ENCODE results near the gene SGK1.
"Not testable (repeated sequence)": the region's sequence is repeated elsewhere in the genome, so short reads cannot be mapped to it uniquely, and the experiment has no call there.

SGK1 gene

DNA sequence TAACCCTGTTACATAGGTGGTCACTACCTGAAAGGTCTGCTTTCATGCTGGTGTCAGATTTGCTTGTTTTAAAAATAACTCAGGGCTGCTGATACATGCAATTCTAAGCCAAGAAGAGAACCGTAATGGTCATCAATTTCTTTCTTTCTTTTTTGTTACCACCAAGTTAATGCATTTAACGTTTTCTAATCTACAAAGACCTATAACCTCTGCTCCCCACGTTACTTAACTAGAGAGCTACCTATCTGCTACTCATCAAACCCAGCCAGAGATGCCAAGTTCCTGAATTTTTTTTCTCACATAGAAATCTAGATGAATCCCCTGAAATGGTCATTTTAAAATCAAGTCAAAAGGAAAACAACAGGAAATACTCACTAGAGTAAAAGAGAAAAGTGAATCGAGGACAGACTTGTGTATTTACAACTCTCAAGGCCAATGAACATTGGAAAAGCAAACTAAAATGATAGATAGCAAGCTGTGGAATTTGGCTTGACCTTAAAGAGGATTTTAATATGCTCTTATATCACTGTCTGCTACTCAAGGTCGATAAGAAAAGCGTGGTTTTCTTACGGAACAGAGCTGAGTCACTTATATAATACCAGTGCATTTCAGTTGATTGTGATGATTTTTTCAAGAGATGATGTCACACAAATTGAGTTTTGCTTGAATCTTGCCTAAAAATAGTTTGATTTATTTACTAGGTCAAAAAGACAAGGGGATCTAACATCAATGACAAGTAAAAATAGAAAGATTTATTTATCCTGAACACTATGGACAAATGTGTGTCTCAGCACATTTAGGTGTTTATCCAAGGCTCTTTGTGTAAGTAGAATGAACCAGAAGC is 67.9 kb downstream of the SGK1 start:
- DNase-seq = no peak

DNA sequence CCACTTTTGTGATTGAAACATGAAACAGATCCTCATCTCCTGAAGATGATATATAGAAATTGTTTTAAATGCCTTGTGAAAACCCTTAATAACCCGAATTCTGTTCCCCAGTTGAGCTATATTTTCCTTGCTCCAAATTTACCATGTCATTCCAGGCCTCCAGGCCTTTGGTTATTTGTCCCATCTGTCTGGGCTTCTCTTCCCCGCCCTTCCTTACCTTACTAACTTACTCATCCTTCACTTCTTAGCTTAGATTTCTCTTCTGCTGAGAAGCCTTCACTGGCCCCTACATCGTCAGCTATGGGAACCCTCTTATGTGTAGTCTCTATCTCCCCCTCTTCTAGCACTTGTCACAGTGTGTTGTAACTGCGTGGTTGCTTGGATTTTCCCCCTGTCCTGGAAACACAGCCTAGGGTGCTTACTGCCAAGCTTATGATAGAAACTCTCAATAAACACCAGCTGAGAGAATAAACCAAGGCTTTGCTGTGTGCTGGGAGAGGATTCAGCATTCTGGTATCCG is 68.6 kb downstream of the SGK1 start:
- no peak for DNase-seq

DNA sequence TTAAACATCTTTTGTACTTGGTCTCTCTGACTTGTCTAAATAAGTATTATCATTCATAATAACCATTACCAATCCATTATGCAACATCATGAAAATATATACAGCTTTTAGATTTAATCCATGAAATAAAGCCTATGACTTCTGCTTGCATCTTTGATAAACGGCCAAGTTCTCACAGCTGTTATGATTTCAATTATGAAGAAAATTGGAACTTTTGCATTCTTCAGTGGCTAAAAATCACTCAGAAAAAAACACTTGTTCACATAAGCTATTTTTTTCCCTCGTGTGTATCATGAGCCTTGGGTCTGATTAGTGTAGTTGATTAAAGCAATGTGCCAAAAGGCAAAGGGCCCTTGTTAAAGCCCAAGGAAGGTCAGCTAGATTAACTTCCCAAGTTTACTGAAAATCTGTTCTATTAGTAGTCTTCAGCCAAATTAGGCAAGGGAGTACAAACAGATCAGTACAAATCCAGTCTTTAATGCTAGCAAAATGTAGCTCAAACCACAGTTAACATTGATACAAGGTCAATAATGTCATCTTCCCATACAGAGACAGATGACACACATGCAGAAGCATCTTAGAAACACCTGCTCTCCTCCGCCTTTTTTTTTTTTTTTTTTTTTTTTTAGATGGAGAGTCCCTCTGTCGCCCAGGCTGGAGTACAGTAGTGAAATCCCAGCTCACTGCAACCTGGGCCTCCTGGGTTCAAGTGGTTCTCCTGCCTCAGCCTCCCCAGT is 69.9 kb downstream of the SGK1 start:
- DNase-seq = no peak

- DNase-seq = peak; percentile 96
Measured at GRCh38 chr6:134247231-134247833, 70.6 kb downstream of the SGK1 start.

DNA sequence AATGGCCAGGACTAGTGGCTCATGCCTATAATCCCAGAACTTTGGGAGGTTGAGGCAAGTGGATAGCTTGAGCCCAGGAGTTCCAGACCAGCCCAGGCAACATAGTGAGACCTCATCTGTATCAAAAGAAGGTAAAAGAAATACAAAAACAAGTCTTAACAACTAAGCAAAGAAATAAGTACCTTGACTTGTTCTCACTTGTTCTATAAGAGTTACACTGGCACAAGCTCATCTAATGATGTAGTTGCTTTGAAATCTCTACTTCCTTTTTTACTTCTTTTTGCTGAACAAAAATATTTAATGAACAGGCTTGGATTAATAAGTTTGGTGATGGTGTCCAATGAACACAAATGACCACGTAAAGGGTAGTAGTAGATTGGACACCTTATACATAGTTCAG is 72.2 kb downstream of the SGK1 start:
- DNase-seq = no peak

DNA sequence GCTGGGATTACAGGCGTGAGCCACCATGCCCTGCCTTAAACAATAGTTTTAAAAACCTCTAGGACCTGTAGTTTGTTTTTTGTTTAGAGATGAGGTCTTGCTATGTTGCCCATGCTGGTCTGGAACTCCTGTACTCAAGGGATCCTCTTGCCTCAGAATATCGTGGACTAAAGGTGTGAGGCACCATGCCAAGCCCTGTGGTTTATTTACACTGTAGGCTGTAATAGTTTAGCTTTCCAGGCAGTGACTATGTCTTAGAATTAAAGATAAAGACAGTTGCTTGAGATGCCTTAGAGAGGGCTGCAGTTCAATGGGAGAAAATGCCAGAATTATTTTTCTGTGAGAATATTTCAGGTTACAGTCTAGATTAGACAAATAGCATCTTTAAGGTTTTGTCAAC is 72.9 kb downstream of the SGK1 start:
- DNase-seq = no peak

- DNase-seq = peak; percentile 90
Measured at GRCh38 chr6:134240665-134241431, 77.1 kb downstream of the SGK1 start.

DNA sequence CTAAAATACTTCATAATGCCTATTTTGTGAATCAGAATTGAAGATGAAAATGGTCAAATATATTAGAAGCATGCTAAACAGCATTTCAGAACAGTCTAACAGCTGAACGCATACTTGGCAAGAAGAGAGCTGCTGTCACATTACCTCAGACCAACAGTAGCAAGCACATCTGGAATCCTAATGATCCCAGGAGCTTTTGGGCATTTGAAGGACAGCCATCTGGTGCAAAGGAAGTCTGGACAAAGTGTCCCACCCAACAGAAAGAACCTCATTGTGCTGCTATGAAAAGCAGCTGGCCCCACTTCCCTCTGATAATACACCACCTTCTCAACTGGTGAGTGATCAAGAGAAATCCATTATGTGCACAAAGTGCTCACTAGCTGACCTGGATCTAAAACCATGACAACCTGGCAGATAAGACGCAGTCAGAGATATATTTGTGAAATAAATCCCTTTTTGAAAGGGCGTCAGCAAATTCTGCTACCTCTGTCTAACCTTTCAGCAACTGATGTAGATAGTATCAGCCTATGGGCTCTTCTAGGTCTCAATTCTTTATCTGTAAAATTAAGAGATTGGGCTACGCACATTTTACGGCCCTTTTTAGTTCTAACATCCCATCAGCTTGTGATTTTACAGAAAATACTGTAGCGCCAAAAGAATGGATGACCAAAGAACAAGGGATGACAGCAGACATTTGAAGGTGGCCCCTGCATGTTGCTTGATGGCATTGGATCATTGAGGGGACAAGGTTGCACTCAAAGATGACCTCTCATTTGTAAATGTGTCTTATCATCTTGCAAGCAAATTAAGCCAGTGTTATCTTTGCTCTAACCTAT is 78.7 kb downstream of the SGK1 start:
- DNase-seq = no peak

DNA sequence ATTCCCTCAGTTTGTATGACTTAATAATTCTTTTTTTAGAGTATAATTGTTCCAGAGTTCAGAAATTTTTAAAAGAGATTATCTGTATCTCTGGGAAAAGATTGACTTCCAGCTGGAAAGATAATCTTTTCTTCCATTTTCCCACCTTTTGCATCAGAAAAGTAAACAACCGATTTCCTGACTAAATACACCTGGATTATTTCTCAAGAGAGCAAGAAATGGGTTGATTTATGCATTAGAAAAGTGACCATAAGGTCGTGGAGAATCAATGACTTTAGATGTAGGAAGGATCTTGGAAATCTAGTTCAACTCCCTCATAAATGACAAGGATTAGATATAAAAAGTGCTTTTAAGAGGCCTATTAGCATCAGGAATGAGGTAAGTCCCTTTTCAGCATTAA is 79.9 kb downstream of the SGK1 start:
- no peak for DNase-seq

DNA sequence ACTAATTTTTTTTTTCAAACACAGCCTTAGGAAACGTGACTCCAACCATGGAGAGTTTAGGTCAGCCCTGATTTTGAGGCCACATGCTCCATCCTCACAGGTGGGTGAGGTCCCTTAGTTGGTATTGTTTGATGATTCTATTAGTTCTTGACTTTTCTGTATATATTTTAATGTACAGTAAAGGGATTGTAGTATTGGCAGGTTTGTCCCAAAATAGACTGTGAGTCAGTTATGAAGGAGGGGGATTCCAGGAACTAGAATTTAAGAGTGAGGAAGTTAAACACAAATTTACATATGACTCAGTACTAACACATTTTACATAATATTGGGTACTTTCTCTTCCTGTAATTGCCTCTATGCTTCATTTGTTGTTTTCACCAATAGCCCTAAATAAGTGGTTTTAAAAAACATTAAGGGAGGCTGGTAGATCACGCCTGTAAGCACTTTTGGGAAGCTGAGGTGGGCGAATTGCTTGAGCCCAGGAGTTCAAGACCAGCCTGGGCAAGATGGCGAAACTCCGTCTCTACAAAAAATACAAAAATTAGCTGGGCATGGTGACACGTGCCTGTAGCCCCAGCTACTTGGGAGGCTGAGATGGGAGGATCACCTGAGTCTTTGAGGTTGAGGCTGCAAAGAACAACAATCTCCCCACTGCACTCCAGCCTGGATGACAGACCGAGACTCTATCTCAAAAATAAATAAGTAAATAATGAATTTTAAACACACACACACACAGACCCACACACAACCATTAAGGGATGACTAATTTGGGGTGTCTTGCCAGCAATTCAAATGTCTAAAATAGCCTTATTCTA is 81.8 kb downstream of the SGK1 start:
- DNase-seq = peak; percentile 30

- DNase-seq = not testable (repeated sequence)
Measured at GRCh38 chr6:134235334-134235733, 82.6 kb downstream of the SGK1 start.

DNA sequence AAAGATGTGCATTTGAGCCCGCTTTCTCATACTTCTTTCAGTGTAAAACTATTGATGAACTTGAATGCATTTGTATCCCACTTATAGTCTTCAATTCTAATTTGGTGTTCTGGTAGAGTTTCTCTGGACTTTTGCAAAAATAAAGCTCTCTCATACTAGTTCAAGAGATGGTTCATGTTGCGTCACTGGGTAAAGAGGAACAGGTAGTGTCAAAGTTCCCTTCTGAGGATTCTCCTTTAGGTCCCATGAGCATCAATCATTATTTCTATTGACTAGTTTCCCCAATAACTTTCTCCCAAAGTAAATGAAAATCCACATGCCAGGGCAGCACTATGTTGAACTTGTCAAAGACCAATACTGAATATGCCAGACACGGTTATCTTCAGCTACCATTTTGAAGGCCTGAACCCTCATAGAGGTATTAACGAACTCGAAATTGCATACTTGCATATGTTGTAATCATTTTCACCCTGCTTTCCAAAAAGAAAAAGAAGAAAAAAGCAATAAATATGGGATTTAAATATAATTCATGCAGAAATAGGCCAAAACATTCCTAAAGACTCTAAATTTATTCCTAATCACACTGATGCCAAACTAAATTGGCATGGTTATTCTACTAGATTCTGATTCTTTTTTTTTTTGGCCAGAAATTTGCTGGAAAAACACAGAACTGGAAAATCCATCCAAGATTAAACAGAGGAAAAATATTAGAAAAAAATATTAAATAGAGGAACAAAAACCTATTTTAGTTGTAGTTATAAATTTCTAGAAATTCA is 84.5 kb downstream of the SGK1 start:
- DNase-seq = no peak

GRCh38 chr6:134230940-134231339 is 87.0 kb downstream of the SGK1 start:
- no peak for DNase-seq

DNA sequence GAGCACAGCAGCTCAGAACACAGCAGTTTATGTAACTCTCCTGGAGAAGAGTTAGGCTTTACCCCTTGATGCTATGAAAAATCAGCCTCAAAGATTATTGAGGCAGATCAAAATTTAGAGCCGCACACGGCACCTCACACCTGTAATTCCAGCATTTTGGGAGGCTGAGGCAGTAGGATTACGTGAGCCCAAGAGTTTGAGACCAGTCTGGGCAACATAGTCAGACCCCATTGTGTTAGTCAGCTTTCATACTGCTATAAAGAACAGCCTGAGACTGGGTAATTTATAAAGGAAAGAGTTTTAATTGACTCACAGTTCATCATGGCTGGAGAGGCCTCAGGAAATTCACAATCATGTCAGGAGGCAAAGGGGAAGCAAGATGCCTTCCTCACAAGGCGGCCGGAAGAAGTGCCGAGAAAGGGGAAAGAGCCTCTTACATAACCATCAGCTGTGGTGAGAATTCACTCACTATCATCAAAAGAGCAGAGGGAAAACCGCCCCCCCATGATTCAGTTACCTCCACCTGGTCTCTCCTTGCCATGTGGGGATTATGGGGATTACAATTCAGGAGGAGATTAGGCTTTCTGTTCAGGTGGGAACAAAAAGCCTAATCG is 87.7 kb downstream of the SGK1 start:
- no peak for DNase-seq

GRCh38 chr6:134229520-134229919 is 88.4 kb downstream of the SGK1 start:
- no peak for DNase-seq

GRCh38 chr6:134223796-134224420 is 94.0 kb downstream of the SGK1 start:
- DNase-seq = no peak

DNA sequence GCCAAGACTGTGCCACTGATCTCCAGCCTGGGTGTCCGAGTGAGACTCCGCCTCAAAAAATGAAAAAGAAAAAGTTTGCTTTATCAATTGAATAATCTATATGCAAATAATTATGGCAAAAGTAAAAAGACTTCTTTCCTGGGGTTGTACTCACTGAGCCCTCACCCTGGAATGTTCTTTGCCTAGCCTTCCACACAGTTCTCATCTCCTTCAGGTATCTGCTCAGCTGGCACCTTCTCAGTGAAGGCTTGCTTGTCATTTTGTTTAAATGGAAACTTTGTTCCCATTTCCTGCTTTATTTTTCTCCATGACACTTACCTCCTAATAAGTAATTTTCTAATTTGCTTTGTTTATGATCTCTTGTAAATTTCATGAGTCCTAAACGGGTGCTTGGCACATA is 96.7 kb downstream of the SGK1 start:
- no peak for DNase-seq

- no peak for DNase-seq
Measured at GRCh38 chr6:134217798-134218140, 100.1 kb downstream of the SGK1 start.

- DNase-seq = no peak
Measured at GRCh38 chr6:134217105-134217797, 100.7 kb downstream of the SGK1 start.
